Activated CD4-positive, alpha-beta T cell treated with anti-CD3 and anti-CD28 coated beads, Interleukin-2, amount 50 U/mL, for 4 hours (primary cell): ENCODE results near the gene ELP2.
"Not testable (repeated sequence)": the region's sequence is repeated elsewhere in the genome, so short reads cannot be mapped to it uniquely, and the experiment has no call there.

Source experiments
- DNase-seq, 2 experiments: peaks; one replicate each; pipeline ENCODE4 v3.0.0-alpha.2; 2020

ELP2 gene, protein sequence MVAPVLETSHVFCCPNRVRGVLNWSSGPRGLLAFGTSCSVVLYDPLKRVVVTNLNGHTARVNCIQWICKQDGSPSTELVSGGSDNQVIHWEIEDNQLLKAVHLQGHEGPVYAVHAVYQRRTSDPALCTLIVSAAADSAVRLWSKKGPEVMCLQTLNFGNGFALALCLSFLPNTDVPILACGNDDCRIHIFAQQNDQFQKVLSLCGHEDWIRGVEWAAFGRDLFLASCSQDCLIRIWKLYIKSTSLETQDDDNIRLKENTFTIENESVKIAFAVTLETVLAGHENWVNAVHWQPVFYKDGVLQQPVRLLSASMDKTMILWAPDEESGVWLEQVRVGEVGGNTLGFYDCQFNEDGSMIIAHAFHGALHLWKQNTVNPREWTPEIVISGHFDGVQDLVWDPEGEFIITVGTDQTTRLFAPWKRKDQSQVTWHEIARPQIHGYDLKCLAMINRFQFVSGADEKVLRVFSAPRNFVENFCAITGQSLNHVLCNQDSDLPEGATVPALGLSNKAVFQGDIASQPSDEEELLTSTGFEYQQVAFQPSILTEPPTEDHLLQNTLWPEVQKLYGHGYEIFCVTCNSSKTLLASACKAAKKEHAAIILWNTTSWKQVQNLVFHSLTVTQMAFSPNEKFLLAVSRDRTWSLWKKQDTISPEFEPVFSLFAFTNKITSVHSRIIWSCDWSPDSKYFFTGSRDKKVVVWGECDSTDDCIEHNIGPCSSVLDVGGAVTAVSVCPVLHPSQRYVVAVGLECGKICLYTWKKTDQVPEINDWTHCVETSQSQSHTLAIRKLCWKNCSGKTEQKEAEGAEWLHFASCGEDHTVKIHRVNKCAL

DNA sequence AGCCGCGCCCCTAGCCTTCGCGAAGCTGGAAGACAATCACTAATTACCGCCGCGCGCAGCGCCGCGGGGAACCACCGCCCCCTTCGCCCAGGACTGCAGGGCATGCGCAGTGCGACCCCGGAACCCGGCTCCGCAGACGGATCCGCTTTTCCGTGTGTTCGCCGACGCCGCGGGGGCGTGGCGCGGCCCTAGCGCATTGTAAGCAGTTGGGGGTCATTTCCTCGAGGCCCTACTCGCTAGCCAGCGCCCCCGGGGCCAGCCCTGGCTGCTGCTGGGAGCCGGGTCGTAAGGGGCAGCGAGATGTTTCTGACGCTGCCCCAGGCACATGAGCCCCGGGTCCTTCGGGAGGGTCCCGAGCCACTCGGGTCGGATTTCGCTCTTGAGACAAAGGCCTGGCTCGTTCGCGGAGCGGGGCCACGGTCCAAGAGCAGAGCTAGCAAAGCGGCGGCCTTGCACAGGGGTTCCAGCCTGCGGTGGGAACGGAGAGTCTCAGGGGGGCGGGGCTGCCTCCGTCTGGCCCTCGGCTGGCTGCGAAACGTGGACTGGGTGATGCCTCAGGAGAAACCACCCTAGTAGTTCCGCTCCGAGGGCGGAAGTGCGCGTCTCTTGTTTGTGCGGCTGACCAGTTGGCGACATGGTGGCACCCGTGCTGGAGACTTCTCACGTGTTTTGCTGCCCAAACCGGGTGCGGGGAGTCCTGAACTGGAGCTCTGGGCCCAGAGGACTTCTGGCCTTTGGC lies at the start of gene ELP2, which contains the start of gene SLC39A6:
ELP2 (plus strand) TSS at position 600 of the 739 bp plus-strand sequence; CDS start at position 635, 35 bp downstream.
SLC39A6 (minus strand) TSS at position 41 of the 739 bp plus-strand sequence. CDS start 2,333 bp downstream, outside the sequence.
- DNase-seq, result peak; percentile 92 to 93

DNA sequence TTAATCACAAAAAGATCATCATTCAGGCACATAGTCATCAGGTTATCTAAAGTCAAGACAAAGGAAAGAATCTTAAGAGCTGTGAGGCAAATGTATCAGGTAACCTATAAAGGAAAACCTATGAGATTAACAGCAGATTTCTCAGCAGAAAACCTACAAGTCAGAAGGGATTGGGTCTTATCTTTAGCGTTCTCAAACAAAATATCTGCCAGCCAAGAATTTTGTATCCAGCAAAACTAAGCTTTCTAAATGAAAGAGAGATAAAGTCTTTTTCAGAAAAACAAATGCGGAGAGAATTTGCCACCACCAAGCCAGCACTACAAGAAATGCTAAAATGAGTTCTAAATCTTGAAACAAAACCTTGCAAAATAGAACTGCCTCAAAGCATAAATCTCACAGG lies 48.6 kb upstream of the ELP2 start:
- DNase-seq, result not testable (repeated sequence)

DNA sequence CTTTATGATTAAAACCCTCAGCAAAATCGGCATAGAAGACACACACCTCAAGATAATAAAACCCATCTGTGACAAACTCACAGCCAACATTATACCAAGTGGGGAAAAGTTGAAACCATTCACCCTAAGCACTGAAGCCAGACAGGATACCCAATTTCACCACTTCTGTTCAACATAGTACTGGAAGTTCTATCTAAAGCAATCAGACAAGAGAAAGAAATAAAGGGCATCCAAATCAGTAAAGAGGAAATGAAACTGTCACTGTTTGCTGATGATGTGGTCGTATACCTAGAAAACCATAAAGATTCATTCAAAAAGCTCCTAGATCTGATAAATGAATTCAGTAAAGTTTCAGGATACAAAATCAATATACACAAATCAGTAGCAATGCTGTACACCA lies 46.0 kb upstream of the ELP2 start:
- no peak for DNase-seq

DNA sequence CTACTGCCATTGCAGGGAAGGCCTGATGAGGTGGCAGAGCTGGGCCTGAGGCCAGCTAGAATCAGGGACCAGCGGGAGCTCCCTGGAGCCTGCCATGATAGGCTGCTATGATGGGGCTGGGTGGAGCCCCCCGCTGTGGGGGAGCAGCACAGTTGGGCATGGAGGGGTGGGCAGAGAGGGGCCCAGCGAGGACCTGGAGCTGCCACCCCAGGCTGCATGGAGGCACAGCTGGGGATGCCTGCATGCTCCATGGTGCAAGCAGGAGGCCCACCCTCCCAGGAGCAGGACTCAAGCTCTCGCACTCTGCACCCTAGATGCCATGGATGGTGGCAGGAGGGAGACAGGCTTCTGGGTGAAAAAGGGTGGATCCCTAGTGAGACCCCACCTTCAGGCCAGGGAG lies 44.5 kb upstream of the ELP2 start:
- no peak for DNase-seq

DNA sequence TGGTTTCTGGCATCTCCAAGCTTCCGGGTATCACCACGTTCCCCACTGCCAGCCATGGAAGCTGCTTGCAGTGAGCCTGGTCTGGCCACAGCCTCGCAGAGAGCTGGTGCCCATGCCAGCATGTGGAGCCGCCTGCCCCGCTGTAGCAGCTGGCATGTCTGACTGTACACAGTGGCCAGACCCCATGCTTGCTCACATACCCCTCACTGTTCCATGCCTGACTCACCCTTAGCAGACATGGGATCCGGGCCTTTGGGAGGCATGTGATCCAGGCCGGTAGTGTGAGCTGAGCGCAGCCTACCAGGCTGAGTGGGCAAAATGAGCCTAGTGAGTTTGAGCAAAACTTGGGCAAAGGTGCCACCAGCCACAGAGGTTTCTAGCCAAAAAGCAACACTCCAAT lies 43.5 kb upstream of the ELP2 start:
- no peak for DNase-seq

DNA sequence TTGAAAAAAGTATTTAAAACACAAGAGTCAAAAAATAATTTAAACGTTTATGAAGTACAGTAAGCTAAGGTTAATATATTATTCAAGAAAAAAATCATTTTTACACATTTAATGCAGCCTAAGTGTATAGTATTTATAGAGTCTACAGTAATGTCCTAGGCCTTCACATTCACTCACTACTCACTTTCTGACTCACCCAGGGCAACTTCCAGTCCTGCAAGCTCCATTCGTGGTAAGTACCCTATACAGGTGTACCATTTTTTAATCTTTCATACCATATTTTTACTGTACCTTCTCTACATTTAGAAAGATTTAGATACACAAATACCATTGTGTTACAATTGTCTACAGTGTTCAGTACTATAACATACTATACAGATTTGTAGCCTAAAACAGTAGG lies 41.4 kb upstream of the ELP2 start:
- DNase-seq, result no peak

DNA sequence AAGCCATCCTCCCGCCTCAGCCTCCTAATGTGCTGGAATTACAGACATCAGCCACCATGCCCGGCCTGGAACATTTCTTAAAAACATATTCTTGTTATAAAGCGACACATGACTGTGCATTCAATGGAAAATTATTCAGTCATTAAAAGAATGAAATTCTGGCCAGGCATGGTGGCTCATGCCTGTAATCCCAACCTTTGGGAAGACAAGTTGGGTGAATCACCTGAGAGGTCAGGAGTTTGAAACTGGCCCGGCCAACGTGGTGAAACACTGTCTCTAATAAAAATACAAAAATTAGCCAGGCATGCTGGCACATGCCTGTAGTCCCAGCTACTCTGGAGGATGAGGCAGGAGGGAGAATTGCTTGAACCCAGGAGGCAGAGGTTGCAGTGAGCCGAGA lies 40.7 kb upstream of the ELP2 start:
- no peak for DNase-seq

DNA sequence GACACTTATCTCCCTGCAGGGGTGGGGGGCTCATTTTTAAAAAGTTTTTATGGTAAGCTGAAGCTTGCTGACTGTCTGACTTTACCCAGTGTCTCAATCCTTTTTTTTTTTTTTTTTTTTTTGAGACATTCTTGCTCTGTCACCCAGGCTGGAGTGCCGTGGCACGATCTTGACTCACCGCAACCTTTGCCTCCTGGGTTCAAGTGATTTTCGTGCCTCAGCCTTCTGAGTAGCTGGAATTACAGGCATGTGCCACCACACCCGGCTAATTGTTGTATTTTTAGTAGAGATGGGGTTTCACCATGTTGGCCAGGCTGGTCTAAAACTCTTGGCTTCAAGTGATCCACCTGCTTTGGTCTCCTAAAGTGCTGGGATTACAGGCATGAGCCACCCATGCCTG lies 37.6 kb upstream of the ELP2 start:
- DNase-seq, result not testable (repeated sequence)

DNA sequence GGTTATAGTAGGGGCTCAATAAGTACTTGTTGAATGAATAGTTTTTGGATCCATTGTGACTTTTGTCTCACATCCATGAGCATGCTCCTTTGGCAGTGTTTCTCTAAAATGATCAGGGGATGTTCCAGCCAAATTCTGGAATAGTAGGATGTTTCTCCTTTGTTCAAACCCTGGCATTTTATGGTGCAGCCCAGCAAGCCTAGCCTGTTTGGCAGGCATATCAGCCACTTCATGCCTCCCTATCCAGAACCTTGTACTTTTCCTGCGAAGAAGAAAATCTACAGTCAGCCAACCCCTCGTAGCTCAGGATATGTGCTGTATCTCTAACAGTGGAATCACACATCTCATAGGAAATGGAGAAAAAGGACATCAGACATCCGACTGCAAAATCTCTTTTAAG lies 35.3 kb upstream of the ELP2 start:
- no peak for DNase-seq

DNA sequence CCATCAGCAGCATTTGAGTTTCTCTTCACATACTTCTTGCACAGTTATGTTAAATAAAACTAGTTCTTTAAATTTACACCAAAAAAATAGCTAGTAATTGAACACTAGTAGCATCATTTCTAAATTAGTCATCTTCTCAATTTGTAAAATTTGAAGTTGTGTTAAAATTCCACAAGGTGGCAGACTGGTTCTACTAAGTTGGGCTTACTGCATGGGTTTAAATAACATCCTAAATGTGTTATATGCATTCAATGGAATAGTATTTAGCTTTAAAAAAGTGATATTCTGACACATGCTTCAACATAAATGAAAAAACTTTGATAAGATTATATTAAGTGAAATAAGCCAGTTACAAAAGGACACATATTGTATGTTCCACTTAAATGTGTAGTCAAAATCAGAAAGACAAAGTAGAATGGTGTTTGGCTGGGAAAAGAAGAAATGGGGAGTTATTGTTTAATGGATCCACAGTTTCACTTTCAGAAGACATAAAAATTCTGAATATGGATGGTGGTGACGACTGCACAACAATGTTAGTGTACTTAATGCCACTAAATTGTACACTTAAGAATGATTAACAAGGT lies 33.7 kb upstream of the ELP2 start:
- no peak for DNase-seq

DNA sequence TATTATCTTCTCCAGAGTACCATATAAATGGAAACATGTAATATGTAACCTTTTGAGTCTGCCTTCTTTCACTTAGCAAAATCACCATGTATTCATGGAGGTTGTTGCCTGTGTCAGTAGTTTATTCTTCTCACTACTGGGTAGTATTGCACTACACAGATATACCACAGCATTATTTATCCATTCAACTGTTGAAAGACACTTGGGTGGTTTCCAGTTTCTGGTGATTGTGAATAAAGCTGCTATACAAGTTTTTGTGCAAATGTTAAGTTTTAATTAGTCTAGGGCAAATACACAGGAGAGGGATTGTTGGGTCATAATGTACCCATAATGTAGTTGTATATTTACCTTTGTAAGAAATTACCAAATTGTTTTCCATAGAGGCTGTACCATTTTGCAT lies 32.7 kb upstream of the ELP2 start:
- DNase-seq, result no peak

DNA sequence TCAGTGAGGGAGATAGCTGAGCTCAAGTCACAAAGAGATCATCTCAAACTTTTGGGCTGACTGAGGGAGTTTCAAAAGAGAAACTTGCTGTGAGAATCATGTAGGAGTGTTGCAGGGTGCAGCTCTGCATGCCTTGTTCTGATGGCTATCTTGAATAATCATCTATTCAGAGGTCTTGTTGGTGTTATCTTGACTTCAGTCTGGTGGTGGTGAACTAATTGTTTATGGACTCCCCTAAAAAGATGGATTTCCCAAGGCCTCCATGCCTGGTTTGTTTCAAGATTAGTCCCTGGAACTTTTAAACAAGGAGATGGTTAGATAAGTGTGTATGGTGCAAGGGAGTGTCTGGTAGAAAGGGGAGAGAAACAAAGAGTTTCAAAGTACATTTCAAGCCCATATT lies 30.4 kb upstream of the ELP2 start:
- no peak for DNase-seq

DNA sequence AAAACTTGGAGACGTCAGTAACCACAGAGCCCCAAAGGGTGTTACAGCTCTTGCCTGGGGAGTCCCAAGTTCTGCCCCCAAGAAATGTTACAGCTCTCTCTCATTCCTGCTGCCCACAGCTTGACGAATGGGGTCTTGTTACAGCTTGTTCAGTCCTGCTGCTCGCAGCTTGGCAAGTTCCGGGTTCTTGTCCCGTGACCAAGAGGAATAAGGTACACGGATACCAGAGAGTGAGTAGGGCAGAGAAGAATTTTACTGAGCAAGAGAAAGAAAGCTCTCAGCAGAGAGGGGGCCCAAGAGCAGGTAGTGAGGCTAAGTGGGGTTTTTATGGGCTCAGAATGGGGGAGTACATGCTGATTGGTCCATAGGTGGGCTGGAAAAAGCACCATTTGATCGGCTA lies 27.8 kb upstream of the ELP2 start:
- no peak for DNase-seq

DNA sequence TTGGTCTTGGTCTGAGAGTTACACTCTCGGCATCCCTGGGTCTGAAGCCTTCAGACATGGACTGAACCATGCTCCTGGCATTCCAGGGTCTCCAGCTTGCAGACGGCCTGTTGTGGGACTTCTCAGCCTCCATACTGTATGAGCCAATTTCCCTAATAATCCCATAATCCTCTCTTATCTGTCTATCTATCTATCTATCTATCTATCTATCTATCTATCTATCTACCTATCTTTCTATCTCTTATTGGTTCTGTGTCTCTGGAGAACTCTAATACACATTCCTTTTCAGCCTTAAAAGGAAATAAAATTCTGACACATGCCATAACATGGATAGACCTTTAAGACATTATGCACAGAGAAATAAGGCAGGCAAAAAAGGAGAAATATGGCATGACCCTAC lies 24.9 kb upstream of the ELP2 start:
- no peak for DNase-seq

DNA sequence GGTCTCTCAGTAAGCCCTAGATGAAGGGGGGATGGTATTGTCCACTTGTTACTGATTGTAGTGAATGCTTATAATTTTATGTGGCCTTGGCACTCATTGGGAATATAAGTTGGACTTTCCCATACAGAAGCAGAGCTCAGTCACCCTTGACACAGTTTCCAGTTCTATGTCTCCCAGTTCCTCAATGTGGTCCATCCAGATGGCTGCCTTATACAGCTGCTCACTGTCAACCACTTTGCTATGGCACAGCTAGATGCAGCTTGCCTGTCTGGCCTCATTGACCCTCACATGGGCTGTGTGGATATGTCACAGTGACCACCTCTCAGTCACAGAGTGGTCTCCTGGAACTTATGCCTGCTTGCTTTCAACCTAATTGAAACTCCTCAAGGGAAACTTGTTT lies 22.2 kb upstream of the ELP2 start:
- no peak for DNase-seq

DNA sequence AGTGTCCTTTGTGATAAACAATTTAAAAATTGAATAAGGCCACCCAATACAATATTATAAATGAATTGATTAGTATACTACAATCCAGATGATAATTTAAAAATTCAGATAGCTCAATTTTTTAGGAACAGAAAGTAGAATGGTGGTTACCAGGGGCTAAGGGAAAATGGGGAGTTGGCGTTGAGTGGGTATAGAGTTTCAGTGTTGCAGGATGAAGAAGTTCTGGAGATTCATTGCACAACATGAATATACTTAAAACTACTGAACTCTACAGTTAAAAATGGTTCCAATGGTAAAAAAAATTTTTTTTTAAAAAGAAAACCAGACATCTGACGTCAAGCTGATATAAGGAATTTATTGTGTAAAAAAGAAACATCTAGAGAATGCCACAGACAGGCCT lies 21.5 kb upstream of the ELP2 start:
- no peak for DNase-seq

DNA sequence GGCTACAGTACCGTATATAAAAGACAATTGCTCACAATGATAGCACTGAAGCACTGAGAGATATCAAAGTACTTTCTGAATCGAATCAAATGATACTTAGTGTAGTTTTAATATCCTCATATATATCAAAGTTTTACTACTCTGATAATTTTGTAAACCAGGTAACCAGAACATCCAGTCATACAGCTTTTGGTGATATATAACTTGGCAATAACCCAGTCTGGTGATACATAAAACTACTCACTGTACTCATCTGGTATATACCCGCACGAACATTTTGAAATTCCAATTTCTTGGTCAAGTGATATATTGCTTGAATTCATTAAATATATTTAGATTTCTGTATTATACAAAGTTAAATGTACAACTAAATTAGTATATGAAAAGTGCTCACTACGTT lies 21.1 kb upstream of the ELP2 start:
- no peak for DNase-seq

DNA sequence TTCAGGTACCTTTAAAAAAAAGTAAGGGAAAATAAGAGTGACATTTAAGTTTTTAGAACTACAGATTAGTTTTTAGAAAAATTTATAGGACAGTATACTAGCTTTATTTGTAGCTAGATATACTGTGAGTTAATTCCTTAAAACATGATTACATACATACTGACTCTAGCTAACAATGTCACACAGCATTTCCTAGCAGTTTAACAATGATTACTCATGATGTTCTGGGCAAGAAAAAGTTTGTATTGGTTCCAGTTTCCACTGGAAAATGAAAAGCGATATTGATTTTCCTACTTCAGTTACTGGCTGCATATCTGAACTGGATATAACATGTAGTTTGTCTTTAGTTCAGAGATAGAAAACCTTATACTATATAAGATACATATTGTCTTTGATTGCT lies 20.0 kb upstream of the ELP2 start:
- no peak for DNase-seq

DNA sequence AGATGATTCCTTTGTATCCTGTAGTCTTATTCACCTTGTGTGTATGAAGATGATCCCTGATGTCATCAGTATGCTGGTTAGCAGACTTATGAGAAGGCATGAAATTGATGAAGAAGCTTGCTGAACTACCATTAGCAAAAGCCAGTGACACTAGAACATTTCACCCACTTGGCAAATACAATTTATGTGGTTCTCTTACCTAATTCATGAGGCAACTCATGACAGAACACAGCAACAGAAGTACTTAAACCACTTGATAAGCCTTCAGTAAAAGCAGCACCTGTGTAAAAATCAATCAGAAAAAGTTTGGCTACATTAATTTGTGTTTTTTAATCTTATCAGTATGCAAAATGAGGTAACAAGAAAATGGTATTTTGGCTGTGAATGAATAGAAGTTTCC lies 17.4 kb upstream of the ELP2 start:
- no peak for DNase-seq

DNA sequence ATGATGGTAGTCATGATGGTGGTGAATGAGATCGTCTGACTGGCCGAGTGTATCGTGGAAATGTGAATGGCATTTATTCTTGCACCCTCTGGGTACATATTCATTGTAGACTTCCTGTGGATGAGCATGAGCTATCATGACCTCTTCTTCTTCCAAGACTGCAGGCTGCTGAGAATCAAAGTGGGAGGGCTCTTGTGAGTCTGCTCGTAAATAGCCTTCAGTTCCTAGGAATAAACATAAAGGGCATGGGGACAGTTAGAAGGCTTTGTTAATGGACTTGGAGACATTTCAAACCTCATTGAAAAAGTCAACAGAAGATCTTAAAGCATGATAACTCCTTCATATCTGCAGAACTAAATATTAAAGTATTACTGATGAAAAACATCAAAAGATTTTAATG lies 15.4 kb upstream of the ELP2 start:
- no peak for DNase-seq

DNA sequence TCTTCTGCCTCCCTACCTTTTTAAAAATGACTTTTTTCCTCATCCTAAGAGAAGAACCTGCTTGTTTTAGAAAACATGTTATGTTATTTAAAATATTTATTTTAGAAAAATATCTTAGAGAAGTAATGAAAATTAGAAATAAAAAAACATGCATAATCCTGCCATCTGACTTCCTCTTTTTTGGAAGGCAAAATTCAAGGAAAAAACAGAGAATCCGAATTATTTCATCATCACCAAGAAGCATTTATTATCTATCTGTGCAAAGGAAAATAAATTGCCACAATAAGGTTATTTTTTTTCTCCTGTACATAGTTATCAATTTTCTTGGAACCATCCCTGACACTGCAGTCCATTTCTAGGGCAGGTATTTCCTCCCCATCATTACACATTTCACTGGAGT lies 15.0 kb upstream of the ELP2 start:
- DNase-seq, result no peak

DNA sequence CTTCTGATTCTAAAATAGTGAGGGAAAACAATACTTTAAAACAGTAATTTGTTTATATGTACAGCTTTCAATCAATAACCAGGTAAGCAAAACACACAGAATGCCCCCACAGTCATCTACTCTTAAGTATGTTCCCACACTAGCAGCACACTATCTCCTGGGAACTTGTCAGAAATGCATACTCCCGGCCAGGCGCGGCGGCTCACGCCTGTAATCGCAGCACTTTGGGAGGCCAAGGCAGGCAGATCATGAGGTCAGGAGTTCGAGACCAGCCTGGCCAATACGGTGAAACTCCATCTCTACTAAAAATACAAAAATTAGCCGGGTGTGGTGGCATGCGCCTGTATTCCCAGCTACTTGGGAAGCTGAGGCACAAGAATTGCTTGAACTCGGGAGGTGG lies 12.9 kb upstream of the ELP2 start:
- DNase-seq, result not testable (repeated sequence)

DNA sequence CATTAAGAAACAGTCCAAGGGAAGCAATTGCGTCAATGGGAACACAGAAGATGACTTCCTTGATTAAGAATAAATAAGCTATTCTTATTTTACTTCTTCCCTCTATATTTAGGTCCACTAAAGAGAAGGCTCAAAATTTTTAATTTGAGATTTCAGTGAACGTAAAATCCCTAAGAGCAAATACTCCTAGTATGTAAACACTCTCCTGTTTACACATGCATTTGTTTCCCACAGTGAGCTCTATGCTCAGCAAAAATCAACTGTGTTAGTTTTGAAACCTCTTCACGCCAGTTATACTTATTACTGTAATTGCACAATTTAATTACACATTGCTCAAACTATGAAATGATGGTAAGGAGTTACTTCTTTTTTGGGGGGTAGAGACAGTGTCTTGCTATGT lies 9.4 kb upstream of the ELP2 start:
- no peak for DNase-seq
